AG10803 (cell line): ENCODE data around the gene RANBP3.

Experiments used
- DNase-seq: peaks from one replicate; pipeline ENCODE4 v3.0.0; 2010; ENCODE audit warnings: low read depth
- H3K4me3 ChIP-seq: 2 replicates; pipeline ENCODE4 v1.5.1; 2011; ENCODE audit warnings: mild to moderate bottlenecking, low read length, control low read depth
- TF ChIP-seq, protein P1 (sequence below): conservative IDR thresholded peaks from 2 replicates; pipeline ENCODE4 v1.5.1; 2011; ENCODE audit warnings: mild to moderate bottlenecking, low read length, control low read depth, inconsistent platforms

The RANBP3 gene

DNA sequence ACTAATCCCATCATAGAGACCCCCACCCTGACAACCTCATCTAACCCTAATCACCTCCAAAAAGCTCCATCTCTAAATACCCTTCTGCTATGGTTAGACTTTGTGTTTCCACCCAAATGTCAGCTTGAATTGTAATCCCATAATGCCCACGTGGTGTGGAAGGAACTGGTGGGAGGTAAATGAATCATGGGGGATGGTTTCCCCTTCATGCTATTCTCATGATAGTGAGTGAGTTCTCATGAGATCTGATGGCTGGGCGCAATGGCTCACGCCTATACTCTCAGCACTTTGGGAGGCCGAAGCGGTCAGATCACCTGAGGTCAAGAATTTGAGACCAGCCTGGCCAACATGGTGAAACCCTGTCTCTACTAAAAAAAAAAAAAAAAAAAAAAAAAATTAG lies 70.7 kb downstream of the RANBP3 start:
- no peak overlapping the region for H3K4me3 ChIP-seq
- TF ChIP-seq, protein P1, sequence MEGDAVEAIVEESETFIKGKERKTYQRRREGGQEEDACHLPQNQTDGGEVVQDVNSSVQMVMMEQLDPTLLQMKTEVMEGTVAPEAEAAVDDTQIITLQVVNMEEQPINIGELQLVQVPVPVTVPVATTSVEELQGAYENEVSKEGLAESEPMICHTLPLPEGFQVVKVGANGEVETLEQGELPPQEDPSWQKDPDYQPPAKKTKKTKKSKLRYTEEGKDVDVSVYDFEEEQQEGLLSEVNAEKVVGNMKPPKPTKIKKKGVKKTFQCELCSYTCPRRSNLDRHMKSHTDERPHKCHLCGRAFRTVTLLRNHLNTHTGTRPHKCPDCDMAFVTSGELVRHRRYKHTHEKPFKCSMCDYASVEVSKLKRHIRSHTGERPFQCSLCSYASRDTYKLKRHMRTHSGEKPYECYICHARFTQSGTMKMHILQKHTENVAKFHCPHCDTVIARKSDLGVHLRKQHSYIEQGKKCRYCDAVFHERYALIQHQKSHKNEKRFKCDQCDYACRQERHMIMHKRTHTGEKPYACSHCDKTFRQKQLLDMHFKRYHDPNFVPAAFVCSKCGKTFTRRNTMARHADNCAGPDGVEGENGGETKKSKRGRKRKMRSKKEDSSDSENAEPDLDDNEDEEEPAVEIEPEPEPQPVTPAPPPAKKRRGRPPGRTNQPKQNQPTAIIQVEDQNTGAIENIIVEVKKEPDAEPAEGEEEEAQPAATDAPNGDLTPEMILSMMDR, result no peak
- no peak for DNase-seq

DNA sequence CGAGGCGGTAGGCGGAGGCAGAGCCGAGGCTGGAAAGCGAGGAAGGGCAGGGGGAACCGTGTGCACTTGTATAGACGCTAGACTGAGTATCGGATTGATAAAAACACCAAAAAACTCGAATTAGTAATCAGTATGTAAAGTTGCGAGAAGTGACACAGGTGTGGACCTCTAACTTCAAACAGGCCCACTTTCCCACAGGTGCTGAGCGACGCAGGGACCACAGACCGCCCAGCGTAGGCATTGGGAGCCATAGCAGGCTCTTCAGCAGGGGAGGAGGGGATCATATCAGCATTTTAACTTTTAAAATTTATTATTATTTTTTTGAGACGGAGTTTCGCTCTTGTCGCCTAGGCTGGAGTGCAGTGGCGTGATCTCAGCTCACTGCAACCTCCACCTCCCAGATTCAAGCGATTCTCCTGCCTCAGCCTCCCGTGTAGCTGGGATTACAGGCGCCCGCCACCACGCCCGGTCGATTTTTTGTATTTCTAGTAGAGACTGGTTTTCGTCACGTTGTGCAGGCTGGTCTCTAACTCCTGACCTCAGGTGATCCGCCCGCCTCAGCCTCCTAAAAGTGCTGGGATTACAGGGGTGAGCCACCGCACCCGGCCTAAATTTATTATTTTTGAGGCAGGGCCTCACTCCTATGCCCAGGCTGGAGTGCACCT lies 72.7 kb downstream of the RANBP3 start:
- H3K4me3 ChIP-seq, result peak overlapping the region; percentile 90
- no peak for DNase-seq
- TF ChIP-seq, protein P1, result no peak

DNA sequence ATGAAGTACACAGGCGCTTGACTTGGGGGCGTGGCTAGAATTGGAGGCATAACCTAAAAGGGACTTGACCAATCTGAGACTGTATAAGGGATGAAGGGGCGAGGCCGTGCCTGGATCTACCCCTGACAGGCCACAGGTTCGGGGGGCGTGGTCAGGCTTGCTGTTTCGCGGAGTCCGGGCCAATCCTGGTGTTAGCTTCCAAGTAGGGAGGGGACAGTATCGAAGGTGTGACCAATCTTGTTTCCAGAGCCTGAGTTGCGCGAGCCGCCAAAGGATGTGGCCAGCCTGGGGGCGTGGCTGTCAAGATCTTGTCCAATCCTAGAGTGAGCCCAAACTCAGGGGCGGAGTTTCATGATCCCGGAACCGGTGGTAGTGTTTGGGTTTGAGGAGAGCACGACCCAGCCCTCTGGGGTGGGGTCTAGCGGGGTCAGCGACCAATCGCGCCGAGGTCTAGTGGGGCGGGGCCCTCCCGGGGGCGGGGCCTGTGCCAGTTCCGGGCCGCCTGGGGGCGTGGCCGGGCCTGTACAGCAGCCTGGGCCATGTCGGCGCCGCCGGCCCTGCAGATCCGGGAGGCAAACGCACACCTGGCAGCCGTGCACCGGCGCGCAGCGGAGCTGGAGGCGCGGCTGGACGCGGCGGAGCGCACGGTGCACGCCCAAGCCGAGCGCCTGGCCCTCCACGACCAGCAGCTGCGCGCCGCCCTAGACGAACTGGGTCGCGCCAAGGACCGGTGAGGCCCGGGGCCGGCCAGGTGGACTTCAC lies 73.4 kb downstream of the RANBP3 start, which contains the start of gene VMAC:
Gene VMAC, plus strand, starts transcription at position 521 of the 762 bp plus-strand sequence. Its CDS starts 19 bp downstream, at position 540.
- peak; percentile 100 for DNase-seq
- H3K4me3 ChIP-seq, result peak within 1 kb of the TSS; percentile 100
- TF ChIP-seq, protein P1, result no peak

DNA sequence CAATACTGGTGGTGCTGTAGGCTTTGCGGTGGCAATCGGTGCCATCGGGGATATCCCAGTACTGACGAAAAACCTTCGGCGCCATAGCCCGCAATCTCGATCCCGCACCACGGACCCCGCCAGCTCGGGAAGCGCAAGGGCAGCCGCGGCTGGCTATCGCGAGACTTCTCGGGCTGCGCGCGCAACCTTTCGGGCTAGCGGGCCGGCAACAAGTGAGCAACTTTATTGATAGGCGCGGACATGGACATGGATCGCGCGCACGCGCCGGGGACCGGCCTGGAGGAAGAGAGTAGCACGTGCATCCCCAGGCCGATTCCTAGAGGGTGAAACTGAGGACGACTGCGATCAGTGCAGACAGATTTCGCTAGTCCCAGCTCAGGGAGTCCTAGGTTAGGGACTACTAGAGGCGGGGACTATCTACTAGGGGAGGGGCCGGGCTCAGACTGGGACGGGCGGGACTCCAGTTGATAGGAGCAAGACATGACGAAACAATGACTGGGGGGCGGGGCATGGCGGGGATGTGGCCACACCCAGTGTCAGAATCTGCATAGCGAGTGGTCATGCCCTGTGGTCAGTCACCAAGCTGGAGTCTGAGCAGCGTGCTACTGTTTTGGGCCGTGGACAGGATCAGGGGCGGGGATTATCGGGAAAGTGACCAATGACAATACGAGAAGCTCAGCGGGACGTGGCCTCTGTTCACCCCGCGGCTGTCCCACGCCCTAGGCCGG lies 74.2 kb downstream of the RANBP3 start, which contains the start of gene NDUFA11:
Gene NDUFA11, minus strand, starts transcription at position 167 of the 728 bp plus-strand sequence. Its CDS starts 82 bp downstream, at position 85.
- DNase-seq, result peak; percentile 97
- peak within 1 kb of the TSS; percentile 100 for H3K4me3 ChIP-seq
- TF ChIP-seq, protein P1, result no peak

DNA sequence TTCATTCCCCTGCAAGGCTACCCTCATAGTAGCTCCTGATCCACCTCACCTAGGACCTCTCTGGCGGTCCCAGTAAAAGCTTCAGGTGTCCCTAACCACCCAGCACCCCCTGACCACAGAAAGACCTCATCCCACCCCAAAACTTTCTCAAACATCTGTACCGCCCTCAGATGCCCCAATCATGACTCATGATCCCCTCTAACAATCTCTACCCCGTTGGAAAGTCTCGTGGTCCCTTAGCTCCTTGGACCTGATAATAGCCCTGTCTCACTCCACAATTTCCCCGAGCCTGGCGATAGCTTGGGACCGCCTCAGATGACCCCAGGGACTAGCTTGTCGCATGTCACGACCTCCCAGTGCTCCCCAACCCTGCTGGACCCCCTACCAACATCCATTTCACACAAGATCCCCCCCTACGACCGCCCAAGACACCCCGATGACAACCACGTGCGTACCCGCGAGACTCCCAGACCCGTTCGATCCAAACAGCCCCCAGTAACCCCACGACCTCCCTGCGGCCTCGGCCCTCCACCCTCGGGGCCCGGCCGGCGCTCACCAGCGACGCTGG lies 74.8 kb downstream of the RANBP3 start:
- peak; percentile 60 for DNase-seq
- peak overlapping the region; percentile 100 for H3K4me3 ChIP-seq
- TF ChIP-seq, protein P1, result no peak

DNA sequence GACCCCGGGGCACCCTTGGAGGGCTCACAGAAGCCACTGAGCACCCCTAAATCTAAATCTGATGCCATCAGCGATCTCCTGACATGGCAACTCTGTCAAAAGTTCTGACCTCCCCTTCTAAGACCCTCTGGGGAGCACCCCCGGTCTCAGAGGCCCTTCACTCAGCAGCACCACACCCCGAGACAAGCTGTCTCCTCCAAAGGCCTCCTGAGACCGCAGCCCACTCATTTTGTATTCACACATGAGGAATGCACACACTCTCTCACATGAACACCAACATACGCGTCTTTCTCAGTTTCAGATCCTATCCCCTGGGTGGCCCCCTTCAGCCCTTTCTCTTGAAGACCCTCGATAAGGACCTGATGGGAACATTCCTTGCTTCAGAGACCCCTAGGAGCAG lies 77.0 kb downstream of the RANBP3 start:
- no peak for DNase-seq
- TF ChIP-seq, protein P1, result no peak
- no peak overlapping the region for H3K4me3 ChIP-seq
